Activated CD8-positive, alpha-beta memory T cell treated with anti-CD3 and anti-CD28 coated beads, Interleukin-2, amount 50 U/mL, for 1 hour (primary cell): Measurements from ENCODE around the gene C4orf50.

Source experiments
- DNase-seq: peaks from one replicate; pipeline ENCODE4 v3.0.0-alpha.2; 2020; ENCODE audit errors: extremely low read depth

The C4orf50 gene

DNA sequence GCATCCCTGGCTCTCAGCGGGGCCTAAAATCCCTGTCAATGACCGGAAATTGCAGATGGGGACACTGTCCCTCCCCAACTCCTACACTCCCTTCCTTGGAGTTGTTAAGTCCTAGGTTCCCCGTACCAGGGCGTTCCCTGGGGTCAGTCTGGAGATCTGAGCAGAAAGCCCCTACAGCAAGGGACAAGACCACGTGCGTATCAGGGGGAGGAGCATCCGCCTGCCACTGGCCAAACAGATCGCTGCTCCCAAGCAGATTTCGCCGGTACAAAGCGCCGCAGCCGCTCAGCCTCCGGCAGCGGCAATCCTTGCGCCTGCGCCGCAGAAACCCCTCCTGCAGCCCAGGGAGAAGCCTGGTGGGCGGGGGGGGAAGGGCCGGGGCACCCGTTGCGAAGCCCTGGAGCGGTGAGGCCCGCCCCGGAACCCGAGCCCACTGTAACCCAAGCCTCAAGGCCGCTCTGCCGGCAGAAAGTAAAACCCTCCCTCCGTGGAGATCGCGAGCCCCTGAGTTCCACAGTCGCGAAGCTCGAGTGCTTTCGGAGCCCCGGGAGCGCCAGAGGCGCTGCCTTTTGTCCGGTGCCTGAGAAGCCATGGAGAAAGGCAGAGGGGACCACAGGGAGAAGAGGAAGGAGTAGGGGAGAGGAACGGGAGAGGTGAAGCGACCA is 128.0 kb downstream of the C4orf50 start:
- DNase-seq = no peak

DNA sequence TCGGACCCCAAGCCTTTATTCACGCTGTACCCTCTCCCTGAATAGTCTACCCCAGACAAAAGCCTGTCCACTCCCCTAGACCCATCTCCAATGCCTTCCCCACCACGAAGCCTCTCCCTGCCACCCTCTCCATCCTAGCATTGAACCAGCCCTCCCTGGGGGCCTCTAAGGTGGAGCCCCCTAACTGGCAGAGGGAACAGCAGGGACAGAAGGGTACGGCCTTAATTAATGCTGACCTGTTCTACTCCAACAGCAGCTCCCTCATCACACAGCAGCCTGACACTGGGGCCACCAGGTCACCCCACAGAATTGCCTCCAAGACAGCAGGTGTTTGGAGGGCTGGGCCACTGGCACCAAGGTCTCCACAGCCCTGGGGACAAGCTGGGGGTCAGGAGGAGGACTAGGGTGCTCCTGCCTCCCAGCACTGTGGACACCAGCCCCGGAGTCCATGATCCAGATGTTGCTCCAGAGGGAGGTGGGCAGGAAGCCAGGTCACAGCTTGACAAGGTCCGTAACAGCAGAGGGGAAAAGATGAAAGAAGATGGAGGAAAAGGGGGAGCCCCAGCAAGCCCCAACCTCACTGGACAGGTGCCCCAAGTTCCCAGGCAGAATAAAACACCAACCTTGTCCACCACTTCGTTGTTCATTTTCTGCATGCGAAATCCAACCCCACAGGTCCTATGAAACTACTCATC is 129.1 kb downstream of the C4orf50 start:
- DNase-seq = no peak

DNA sequence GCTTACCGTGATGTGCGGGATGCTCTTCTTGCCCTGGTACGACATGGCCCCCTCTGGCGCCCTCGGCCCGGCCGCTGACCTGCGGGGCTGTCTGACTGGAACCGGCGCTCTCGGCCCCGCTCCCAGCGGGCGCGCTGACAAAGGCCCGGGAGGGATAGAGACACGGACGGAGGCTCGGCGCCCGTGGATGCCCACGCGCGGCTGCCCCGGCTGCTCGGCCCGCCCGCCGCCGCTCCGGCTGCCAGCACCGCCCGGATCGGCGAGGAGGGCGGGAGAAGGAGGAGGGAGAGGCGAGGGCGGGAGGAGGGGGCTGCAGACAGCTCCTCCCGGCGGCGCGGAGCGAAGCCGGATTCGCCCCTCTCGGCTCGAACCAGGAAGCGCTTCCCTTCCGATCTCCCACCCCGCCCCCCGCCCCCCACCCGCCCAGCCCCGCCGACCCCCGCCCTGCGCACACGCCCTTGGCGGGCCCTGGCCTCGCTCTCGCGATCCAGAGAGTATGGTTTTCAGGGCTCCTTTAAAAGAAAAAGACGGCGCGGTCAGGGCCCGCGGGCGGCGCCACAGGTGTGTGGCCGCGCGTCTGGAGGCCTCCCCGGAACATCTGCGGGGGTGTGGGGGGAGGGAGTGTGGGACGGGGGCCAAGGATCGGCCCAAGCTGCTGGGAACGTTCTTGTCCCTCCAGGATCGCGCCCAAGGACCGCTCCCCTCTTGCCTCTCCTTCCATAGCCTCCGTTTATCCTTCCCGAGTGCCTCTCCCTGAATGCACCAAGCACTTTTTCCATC is 129.8 kb downstream of the C4orf50 start:
- DNase-seq = no peak

DNA sequence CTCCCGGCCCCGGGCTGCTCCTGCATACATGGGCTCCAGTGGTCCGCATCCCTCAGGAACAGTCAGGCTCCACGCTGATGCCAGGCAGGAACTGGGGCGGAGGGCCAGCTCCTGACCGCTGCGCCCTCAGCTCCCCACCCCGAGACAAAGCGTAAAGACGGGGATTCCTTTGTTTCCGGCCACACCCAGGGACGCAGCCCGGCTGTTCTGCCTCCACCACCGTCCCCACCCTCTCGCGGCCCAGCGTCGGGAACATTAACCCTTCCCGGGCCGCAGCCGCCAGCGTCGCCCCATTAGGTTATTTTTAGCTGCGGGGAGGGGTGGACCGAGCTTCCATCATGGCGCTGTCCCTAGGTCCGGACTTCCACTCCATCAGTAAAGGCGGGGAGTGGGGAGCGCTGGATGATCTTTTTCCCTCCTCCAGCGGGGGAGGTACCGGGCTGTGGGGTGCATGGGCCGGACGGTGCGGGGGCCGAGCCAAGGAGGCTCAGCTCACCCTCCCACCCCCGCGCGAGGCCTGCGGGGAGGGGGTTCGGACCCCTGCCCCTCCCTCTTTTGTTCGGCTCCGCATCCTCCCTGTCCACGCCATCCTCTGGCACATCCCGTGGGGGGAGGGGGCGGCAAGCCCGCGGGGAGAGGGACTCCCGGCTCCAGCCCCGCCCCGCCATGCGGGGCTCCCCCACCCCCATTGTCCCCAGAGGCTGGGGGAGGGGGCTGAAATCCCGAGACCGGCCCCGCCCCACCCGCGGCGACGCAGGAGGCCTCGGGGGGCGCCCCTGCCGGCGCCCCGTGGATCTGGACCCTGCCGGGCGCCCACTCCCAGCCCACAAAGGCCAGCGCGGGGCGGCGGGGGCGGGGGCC is 130.6 kb downstream of the C4orf50 start:
- no peak for DNase-seq

DNA sequence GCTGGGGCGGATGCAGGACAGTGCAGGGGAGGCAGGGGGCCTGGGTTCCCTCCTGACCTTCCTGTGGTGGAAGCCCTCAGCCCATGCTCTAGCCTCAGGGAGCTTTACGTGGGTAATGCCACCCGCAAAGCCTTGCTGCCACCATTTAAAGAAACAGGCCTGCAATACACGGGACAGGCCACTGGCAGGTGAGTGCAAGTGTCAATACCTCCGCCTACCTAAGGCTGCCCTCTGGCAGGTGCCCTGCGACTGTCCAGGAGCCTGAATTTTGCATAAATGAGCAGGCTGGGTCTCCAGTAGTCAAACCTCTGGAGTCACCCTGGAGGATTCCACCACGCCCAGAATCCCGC is 131.2 kb downstream of the C4orf50 start:
- DNase-seq = no peak

DNA sequence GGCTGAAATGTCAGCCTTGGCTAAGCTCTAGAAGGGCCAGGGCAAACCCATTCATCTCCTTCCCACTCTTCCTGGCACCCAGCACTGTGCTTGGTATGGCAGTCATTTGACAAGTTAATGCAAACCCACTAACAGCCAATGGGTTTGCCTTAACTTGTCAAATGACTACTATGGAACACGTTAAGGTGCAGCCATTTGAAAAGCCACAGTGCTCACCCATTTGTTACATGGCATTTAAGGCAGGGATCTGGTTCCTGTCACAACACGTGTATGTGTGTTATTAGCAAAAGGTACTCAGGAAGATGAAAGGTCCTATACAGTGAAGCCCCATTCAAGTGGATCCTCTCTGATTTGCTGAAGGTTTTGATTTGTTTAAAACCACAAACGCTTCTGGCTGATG is 132.5 kb downstream of the C4orf50 start:
- DNase-seq = no peak

DNA sequence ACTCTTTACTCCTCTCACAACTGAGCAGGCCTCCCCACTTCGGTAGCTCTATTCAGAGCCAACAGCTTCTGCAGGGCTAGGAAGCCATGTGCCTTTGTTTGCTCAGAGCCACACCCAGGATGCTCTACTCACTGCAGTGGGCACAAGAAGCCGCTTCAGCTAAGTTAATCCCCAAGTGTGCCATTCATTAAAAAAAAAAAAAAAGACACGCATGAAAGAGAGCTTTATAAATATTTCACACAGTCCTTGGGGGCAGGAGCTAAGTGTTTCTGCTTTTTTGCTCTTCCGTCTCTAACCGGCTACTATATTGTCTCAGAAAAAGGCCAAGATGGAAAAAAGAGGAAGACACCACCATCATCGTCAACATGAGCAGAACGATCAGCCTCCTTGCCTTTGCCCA is 133.4 kb downstream of the C4orf50 start:
- no peak for DNase-seq

DNA sequence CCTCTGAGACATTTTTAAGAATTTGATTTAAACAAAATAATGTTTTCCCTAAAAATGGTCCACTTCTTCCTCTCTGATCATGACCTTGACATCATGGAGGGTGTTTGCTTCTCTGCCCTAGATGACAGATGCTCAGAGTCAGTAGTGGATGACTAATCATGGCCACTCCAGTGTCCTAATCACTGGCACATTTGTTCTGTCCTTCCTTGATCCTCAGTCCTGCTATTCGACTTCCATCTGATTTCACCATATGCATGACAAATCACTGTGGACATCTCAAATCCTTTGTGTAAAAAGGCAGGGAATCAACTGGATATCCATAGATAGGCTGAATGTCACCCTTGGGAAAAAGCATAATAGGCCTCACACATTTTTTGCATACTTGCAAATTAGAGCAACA is 134.3 kb downstream of the C4orf50 start:
- DNase-seq = no peak

DNA sequence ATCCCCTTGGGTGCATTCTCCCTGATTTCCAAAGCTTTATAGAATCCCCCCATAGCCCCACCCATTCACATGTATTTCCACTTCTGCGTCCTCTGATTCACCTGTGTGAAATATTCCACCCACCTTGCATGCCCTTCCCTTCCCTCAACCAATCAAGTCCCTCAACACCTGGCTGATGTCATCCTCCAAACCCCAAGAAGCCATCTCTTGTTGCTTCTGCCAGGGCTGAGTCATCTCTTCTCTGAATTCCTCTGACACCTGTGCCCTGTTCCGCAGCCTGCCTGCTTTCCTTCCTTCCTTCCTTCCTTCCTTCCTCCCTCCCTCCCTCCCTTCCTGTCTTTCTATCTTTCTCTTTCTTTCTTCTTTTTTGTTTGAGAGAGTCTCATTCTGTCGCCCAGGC is 135.3 kb downstream of the C4orf50 start:
- no peak for DNase-seq

DNA sequence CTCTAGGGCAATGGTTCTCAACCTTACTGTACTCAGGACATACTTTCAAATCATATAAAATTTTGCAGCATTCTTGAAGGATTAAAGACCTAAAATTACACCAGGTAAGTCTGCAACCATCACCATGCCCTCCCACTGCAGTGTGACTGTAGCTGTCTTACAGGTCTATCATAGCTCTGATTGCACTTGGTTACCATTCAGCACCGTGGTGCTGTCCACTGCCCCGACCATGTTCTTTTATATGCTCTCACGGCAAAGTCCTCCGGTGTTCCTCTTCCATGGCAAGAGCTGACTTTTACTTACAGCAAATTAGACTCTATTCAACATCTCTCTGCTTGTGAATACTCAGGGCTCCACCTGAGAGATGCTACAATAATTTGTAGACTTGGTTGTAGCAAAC is 136.9 kb downstream of the C4orf50 start:
- DNase-seq = no peak

DNA sequence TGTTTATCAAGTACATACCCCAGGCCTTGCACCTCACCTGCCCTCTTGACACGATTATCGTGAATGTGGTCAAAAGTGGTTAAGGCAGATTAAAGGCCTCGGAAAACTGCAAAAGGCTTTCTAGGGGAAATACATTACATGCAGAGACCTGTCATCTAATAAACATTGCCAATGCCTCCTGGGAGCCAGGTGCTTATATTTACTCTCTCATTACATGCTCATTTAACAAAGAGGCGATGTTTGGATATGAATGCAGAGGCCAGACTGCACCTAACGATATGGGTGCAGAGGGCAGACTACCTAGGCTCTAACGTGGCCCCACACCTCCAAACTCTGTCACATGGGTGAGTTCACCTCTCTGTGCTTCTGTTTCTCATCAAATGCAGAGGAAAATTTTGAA is 139.9 kb downstream of the C4orf50 start:
- DNase-seq = no peak

DNA sequence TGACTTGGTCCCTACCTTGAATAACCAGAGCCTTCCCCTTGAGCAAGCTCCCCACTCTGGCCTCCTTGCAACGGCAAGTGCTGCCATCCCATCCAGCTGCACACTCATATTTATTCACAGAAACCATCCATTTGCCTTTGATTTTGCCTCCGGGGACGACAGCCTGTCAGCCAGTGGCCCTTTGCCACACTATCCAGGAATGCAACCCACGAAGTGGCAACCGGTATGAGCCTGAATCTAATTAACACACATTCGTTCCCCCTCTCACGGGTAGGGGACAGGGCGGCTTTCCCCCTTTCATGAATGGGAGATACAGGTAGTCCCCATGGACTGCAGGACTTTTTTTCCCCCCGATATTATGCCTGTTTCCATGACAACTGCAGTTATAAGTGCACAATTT is 140.8 kb downstream of the C4orf50 start:
- DNase-seq = no peak

DNA sequence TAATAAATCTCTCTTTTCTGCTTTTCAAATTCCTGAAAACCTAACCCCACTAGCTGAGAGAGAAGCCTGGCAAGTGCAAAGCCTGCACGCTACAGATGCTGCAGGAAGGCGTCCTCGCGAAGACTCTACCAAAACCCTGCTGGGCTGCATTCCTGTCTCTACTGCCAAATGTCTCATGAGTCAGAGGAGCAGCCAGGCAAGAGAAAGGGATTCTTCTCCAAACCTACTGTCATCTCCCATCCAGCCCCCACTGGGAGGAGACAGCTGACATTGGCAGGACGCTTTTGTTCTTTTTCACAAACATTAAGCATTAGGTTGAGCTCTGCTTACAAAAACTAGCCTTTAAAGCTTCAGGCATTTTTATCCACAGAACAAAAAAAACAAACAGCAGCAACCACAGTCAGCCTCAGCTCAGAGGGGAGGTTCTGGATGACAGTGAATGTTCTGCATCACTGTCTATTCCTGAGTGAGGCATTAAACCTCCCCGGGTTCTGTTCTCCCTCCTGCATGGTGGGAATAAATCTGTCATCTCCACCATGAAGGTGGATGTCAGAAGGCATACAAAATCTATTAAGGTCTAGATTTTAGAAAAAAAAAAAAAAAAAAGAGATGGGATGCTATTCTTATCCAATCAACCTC is 143.3 kb downstream of the C4orf50 start:
- DNase-seq = no peak

DNA sequence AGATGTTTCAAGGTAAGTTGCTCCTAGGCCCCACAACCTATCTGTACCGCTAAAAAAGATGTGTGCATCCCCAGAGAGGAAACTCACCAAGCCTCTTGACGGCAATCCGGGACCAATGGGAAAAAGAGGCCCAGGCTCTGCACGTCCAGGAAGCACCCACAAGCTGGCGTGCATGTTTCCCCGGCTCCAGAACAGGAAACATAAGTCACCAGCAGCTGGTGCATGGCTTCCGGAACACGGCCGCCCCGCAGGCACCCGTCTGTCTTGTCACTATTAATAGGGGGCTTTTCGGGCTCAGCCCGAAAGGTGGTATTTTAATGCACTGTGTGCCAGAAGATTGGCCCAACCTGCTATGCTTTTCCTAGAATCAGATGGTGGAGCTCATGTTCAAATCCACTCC is 147.5 kb downstream of the C4orf50 start:
- DNase-seq = no peak

DNA sequence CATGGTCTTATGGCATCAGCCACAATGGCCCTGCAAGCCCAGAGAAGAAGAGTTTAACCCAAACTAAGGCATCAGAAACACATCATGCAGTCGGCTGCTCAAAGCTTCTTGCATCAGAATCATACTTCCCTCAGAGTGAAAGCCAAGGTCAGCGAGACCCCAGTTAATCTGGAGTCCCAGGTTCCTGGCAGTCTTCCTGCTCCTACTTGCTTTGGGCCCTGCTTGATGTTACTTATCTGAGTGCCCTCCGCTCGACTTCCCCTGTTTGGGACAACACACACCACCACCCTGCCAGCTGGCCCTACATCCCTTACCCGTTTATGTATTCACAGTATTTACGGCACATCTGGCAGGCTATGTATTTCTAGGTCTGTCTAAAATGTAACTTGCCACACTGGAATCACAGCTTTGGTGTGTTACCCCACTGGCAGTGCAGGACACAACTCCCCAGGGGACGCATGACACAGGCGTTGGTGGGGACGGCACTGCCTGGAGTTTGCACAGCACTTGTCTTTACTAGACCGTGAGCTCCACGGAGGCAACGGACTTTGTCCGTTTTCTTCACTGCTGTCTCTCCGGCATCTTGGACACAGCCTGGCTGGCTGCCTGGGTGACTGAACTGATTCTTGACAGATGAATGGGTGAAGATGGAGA is 148.1 kb downstream of the C4orf50 start:
- DNase-seq = no peak

DNA sequence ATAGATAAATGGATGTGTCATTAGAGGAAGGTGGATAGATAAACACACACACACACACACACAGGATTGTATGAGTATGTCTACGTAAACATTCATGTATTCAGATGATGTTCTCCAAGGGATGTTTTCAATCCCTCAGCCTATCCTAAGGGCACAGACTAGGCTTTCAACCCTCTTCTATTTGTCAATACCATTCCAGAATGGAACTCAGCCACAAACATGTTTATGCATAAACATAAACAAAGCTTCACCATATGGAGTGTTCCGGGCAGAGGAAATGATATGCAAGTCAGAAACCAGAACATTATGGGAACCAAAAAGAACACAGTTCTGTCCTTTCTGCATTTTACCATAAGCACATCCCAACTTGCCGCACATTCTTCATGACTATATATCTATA is 150.4 kb downstream of the C4orf50 start:
- DNase-seq = no peak

DNA sequence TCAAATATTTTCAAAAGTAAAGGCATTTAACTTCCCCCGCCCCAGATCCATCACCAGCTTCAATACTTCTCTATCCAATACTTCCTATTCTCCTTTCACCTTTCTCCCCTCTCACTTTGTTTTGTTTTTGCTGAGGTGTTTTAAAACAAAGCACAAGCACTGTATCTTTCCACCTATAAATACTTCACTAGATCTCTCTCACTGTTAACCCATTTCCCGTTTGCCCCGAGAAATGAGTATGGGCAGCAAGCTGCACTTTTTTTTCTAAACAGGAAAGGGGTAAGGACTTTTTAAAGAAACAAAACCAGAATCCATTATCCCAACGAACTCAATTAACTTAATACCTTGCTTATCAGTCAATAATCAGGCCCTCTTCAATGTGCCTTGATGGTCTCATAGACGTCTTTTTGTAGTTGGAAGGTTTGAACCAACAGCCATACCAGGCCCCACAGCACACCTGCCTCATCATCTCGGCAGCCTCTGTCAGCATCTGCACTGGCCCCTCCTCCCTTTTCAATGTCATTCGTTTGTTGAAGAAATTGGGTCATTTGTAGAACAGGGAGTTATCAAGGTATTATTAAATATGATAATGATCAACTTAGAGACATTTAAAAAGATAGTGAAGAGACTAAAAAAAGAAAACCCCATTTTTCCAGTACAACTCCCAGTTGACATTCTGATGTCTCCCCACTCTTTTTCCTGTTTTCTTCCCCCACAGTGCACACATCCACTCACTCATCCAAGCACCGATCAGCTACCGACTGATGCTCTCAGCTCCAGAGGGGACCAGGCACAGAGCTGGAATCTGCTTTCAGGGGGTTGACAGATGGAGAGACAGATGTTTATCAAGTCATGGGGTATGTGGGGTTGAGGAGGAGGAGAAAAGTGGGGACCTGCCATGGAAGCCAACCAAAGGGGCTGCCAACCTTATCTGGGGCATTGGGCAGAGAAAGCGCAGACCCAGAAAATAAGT is 151.1 kb downstream of the C4orf50 start:
- no peak for DNase-seq

DNA sequence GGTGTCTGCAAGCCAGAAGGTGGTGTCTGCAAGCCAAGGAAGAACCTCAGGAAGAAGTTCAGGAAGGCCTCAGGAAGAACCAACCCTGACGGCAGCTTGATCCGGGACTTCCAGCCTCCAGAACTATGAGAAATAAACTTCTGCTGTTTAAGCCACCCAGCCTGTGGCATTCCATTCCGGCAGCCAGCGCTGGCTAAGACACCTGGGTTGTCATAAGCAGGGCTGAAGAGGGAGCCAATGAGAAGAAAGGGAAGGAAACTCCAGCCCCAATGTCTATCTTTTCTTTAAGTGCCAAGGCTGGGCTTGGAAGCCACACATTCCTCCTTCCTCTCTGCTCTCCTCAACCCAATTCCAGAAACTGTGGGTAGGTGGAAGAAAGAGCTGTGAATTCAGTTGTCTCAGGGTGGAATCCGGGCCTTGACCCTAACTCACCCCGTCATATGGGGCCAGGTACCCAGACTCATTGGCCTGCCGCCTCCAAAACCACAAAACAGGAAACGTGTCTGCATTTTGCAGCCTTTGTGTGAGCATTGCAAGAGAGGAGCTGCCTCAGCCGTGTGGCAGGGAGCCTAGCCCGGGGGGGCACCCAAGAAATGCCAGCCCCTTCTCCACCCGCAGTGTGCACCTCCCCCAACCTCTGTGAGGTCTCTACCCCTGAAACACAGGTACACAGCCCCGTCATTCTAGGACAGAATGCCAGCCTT is 152.2 kb downstream of the C4orf50 start:
- DNase-seq = no peak

DNA sequence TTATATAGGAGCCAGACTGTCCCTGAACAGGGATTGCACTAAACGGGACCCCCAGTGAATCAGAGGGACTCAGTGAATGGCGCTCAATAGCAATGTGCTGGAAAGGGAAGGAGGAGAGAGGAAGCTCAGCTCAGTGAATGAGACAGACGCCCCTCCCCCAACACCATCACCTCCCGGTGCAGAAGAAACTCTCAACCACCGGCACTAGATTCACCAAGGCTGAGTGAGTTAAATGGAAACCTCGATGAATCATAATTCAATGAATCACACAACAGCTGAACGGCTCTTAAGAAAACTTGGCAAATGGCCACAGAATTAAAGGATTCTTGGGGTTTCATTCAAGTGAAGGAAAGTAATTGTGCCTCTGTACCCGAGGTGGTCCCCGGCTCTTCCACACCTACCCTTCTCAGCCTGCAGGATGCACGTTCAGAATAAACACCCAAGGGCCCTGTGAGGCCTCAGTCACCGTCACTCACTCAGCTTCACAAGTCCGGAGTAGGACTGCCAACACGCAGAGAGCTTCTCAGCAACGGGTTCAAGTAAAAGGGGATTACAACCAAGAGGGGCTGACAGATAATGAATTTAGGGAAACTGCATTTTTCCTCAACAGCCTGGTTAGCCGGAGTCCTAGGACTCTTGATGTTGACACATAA is 154.6 kb downstream of the C4orf50 start:
- no peak for DNase-seq
